Measurements from ENCODE around the gene MARK4. TPM values are rescaled to one million over a fixed set of nuclear protein-coding genes. Genes with fewer than 3 reads are reported as not detected.

MARK4 gene
- total RNA-seq, 1 experiment from 2014 or later: 37.7 TPM

GRCh38 chr19:45294291-45295029, 43.4 kb downstream of the MARK4 start:
- RAD21 ChIA-PET (ENCODE audit: low non-redundant PET in 1 of 2, low total read pairs in 2 of 2, uncharacterized antibody in 2 of 2, unreplicated experiment in 2 of 2): no interaction called here
- H3K4me2 ChIP-seq (ENCODE audit: low read length): peak overlapping the region; percentile 23; the same call in 1 of the 2 replicates
- DNase-seq (ENCODE audit: low read depth, low spot score): no peak
- H3K4me3 ChIP-seq (replicated peaks in 1 of 2; ENCODE audit: low read depth in 1 of 2, low read length in 2 of 2): no peak overlapping the region
- no peak for ATAC-seq
- no TSS peak for BruUV-seq (replicated peaks)
- intact Hi-C loops (cut with micrococcal nuclease): no loop called here
- H3K27me3 ChIP-seq (ENCODE audit: insufficient read depth, low read length): no peaks in the 10 kb centered on the region
- no peaks in the 10 kb centered on the region for H3K9me2 ChIP-seq (ENCODE audit: insufficient read depth)
- no peak overlapping the region for H2AFZ ChIP-seq (ENCODE audit: low read depth, low read length, poor library complexity, severe bottlenecking)
- 0 out of 4 replicates have a peak, but pooled peaks cover 4% of the 10 kb centered on the region in 2 experiments for H3K36me3 ChIP-seq (ENCODE audit: control insufficient read depth in 1 of 2, insufficient read depth in 2 of 2, low read length in 2 of 2)
- H3K4me1 ChIP-seq (ENCODE audit: control insufficient read depth in 1 of 2, insufficient read depth in 2 of 2, low read length in 2 of 2): peaks cover 3 to 24% of the 10 kb centered on the region in 2 experiments; a peak in 3 of 4 replicates
- H3K9ac ChIP-seq (ENCODE audit: low read length): no peak overlapping the region
- no peaks in the 10 kb centered on the region for H3K9me3 ChIP-seq (ENCODE audit: control insufficient read depth in 1 of 2, insufficient read depth in 1 of 2, low read depth in 1 of 2, low read length in 2 of 2)
- TF ChIP-seq JUND (IDR thresholded peaks at IDR 0.05) (no peak), REST (IDR thresholded peaks at IDR 0.05; ENCODE audit: low read depth) (no peak), EGR1 (IDR thresholded peaks at IDR 0.05; ENCODE audit: low read depth) (no peak)
- H4K20me1 ChIP-seq (ENCODE audit: insufficient read depth): no peaks in the 10 kb centered on the region
- H3K79me2 ChIP-seq (ENCODE audit: insufficient read depth, low read length): no peaks in the 10 kb centered on the region
- CTCF ChIA-PET: no interaction called here
- POLR2A ChIA-PET: no interaction called here
- H3K27ac ChIP-seq (ENCODE audit: low read depth, low read length): no peak overlapping the region

- intact Hi-C loops (cut with micrococcal nuclease): no loop called here
- BruUV-seq (replicated peaks): no TSS peak
- POLR2A ChIA-PET: no interaction called here
- Histone ChIP-seq H3K79me2 (ENCODE audit: insufficient read depth, low read length) (no peaks in the 10 kb centered on the region), H3K9ac (ENCODE audit: low read length) (no peak overlapping the region), H3K9me3 (ENCODE audit: control insufficient read depth in 1 of 2, insufficient read depth in 1 of 2, low read depth in 1 of 2, low read length in 2 of 2) (no peaks in the 10 kb centered on the region), H3K9me2 (ENCODE audit: insufficient read depth) (no peaks in the 10 kb centered on the region), H3K36me3 (ENCODE audit: control insufficient read depth in 1 of 2, insufficient read depth in 2 of 2, low read length in 2 of 2) (0 out of 4 replicates have a peak, but pooled peaks cover 2 to 4% of the 10 kb centered on the region in 2 experiments), H3K4me3 (replicated peaks in 1 of 2; ENCODE audit: low read depth in 1 of 2, low read length in 2 of 2) (no peak overlapping the region), H3K27me3 (ENCODE audit: insufficient read depth, low read length) (no peaks in the 10 kb centered on the region), H2AFZ (ENCODE audit: low read depth, low read length, poor library complexity, severe bottlenecking) (no peak overlapping the region), H3K27ac (ENCODE audit: low read depth, low read length) (no peak overlapping the region), H3K4me2 (ENCODE audit: low read length) (no peak overlapping the region), H3K4me1 (ENCODE audit: control insufficient read depth in 1 of 2, insufficient read depth in 2 of 2, low read length in 2 of 2) (peaks cover 3 to 28% of the 10 kb centered on the region in 2 experiments; a peak in 3 of 4 replicates), H4K20me1 (ENCODE audit: insufficient read depth) (no peaks in the 10 kb centered on the region)
- ATAC-seq (no peak), DNase-seq (ENCODE audit: low read depth, low spot score) (no peak)
- no peak for TF ChIP-seq EZH2 (IDR thresholded peaks at IDR 0.05)
- no peak for TF ChIP-seq ZFX (IDR thresholded peaks at IDR 0.05)
- TF ChIP-seq ZNF274 (IDR thresholded peaks at IDR 0.05; ENCODE audit: low read depth, low read length): no peak
- TF ChIP-seq RAD21 (IDR thresholded peaks at IDR 0.05; ENCODE audit: low read depth): no peak
- no peak for TF ChIP-seq FOSL1 (IDR thresholded peaks at IDR 0.05; ENCODE audit: low read depth)
- TF ChIP-seq YY1 (IDR thresholded peaks at IDR 0.05; ENCODE audit: extremely low read depth, insufficient replicate concordance, low read depth, low read length): no peak
- TF ChIP-seq POLR2A (IDR thresholded peaks at IDR 0.05; ENCODE audit: borderline replicate concordance, extremely low read depth, insufficient read depth, insufficient read length): no peak
- TF ChIP-seq SP1 (IDR thresholded peaks at IDR 0.05; ENCODE audit: low read depth): no peak
- no peak for TF ChIP-seq MAX (IDR thresholded peaks at IDR 0.05)
- RAD21 ChIA-PET (ENCODE audit: low non-redundant PET in 1 of 2, low total read pairs in 2 of 2, uncharacterized antibody in 2 of 2, unreplicated experiment in 2 of 2): no interaction called here
- CTCF ChIA-PET: no interaction called here
These were observed 44.8 kb downstream of the MARK4 start for GRCh38 chr19:45295873-45296272.
